Neural progenitor cell (in vitro differentiated cells): Measurements from ENCODE around the gene UGT1A7.

Experiments used
- EZH2 ChIP-seq: fragments of 200-600 bp; sonication (generic); IDR thresholded peaks from 2 replicates; pipeline ENCODE4 v1.6.1; 2017; ENCODE audit warnings: antibody characterized with exemption, mild to moderate bottlenecking, moderate library complexity
- TF ChIP-seq, protein P1 (sequence below): fragments of 200-600 bp; sonication (generic); IDR thresholded peaks from 2 replicates; pipeline ENCODE4 v1.5.1; 2017; ENCODE audit warnings: antibody characterized with exemption, mild to moderate bottlenecking

DNA sequence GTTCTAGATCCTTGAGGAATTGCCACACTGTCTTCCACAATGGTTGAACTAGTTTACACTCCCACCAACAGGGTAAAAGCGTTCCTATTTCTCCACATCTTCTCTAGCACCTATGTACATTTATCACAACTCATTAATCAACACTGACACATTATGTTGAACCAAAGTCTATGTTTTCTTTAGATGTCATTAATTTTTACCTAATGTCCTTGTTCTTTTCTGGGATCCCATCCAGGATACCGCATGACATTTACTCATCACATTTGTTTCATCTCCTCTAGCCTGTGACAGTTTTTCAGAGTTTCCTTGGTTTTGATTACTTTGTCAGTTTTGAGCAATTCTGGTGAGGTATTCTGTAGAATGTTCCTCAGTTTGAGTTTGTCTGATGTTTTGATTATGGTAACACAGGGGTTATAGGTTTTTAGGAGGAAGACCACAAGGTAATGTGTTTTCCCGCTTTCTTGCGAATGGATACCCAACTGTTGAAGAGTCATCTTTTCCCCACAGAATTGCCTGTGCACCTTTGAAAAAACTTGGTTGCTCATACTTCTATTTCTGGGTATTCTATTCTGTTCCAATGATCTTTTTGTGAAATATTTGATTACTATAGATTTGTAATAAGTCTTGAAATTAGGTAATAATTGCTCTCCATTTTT is 13.0 kb upstream of the UGT1A7 start:
- TF ChIP-seq, protein P1, sequence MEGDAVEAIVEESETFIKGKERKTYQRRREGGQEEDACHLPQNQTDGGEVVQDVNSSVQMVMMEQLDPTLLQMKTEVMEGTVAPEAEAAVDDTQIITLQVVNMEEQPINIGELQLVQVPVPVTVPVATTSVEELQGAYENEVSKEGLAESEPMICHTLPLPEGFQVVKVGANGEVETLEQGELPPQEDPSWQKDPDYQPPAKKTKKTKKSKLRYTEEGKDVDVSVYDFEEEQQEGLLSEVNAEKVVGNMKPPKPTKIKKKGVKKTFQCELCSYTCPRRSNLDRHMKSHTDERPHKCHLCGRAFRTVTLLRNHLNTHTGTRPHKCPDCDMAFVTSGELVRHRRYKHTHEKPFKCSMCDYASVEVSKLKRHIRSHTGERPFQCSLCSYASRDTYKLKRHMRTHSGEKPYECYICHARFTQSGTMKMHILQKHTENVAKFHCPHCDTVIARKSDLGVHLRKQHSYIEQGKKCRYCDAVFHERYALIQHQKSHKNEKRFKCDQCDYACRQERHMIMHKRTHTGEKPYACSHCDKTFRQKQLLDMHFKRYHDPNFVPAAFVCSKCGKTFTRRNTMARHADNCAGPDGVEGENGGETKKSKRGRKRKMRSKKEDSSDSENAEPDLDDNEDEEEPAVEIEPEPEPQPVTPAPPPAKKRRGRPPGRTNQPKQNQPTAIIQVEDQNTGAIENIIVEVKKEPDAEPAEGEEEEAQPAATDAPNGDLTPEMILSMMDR, result no peak
- no peak for TF ChIP-seq EZH2
